ENCODE data around the gene ADAMTS15. TPM values are rescaled to one million over a fixed set of nuclear protein-coding genes. Genes with fewer than 3 reads are reported as not detected.

ADAMTS15 gene
- total RNA-seq, result not detected

DNA sequence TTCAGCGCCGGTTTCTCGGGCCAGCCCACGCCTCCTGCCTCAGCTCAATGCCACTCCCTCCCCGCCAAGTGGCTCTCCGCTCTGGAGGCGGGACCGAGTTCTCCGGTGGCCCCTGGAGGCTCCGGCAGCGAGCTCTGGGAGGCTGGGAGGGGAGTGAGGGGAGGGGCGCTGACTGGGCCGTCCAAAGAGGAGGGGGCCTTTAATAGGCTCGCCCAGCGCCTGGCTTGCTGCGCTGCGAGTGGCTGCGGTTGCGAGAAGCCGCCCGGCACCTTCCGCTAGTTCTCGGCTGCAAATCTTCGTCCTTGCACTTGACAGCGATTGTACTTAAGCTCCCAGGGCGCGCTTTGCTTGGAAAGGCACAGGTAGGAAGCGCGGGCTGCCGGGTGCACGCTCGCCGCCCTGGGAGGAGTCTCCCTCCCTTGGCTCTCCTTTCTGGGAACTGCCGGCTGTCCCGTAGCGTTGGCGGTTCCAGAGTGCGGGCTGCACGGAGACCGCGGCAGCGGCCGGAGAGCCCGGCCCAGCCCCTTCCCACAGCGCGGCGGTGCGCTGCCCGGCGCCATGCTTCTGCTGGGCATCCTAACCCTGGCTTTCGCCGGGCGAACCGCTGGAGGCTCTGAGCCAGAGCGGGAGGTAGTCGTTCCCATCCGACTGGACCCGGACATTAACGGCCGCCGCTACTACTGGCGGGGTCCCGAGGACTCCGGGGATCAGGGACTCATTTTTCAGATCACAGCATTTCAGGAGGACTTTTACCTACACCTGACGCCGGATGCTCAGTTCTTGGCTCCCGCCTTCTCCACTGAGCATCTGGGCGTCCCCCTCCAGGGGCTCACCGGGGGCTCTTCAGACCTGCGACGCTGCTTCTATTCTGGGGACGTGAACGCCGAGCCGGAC lies at the start of gene ADAMTS15:
Gene ADAMTS15, plus strand, starts transcription at position 230 of the 894 bp plus-strand sequence. Its CDS starts 329 bp downstream, at position 559.
- peak; percentile 65 for DNase-seq
- peaks cover 8% of the 10 kb centered on the region for H3K4me1 Mint-ChIP-seq (ENCODE audit: low read depth)
- H3K9me3 Mint-ChIP-seq, result no peaks in the 10 kb centered on the region
- intact Hi-C loops (cut with micrococcal nuclease), result no loop called here
- no peak within 1 kb of the TSS for H3K27ac Mint-ChIP-seq
- H3K36me3 Mint-ChIP-seq, result no peaks in the 10 kb centered on the region
- POLR2A ChIA-PET, result no interaction called here
- peak within 1 kb of the TSS; percentile 39 for H3K4me3 Mint-ChIP-seq
- CTCF ChIA-PET, result interaction anchor here (1.1 to 1.9 kb wide), 4 partner anchors 11 to 446 kb away, joined by 4 to 5 read pairs (median 4); no protein-coding TSS in a partner anchor
- peaks cover 41% of the 10 kb centered on the region for H3K27me3 Mint-ChIP-seq

DNA sequence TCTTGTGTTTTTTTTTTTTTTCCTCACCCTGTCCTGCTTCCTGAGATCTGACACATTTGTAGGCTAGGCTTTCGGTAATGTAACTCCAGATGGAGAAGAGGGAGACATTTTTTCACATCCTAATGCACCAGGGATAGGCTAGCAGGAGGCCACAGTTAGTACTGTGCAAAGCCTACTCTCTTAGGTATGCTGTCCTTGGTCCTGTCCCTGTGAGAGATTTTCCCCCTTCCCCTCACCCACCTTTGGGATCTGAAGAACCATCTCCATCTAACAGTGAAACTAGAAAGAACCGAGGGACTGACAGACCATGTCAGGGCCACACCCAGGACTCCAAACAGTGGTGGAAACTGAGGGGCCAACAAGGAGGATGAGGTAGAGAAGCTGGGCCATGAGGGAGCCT lies 49.2 kb upstream of the ADAMTS15 start:
- Mint-ChIP-seq H3K4me3 (no peak overlapping the region), H3K36me3 (no peaks in the 10 kb centered on the region), H3K4me1 (ENCODE audit: low read depth) (peaks cover 9% of the 10 kb centered on the region), H3K9me3 (no peaks in the 10 kb centered on the region), H3K27me3 (peaks cover 14% of the 10 kb centered on the region), H3K27ac (no peak overlapping the region)
- intact Hi-C loops (cut with micrococcal nuclease), result no loop called here
- POLR2A ChIA-PET, result no interaction called here
- no peak for DNase-seq
- CTCF ChIA-PET, result no interaction called here

GRCh38 chr11:130400781-130401483 lies 47.5 kb upstream of the ADAMTS15 start:
- CTCF ChIA-PET, result no interaction called here
- peaks cover 9% of the 10 kb centered on the region for H3K4me1 Mint-ChIP-seq (ENCODE audit: low read depth)
- peaks cover 14% of the 10 kb centered on the region for H3K27me3 Mint-ChIP-seq
- no peak overlapping the region for H3K4me3 Mint-ChIP-seq
- H3K36me3 Mint-ChIP-seq, result no peaks in the 10 kb centered on the region
- POLR2A ChIA-PET, result no interaction called here
- no peak overlapping the region for H3K27ac Mint-ChIP-seq
- no peak for DNase-seq
- H3K9me3 Mint-ChIP-seq, result no peaks in the 10 kb centered on the region
- intact Hi-C loops (cut with micrococcal nuclease), result no loop called here

- CTCF ChIA-PET, result interaction anchor here (0.8 to 1.2 kb wide), 2 partner anchors 190 kb away, joined by 3 to 4 read pairs; no protein-coding TSS in a partner anchor
- intact Hi-C loops (cut with micrococcal nuclease), result no loop called here
- peaks cover 9% of the 10 kb centered on the region for H3K4me1 Mint-ChIP-seq (ENCODE audit: low read depth)
Measured at GRCh38 chr11:130402570-130402969, 45.9 kb upstream of the ADAMTS15 start.

DNA sequence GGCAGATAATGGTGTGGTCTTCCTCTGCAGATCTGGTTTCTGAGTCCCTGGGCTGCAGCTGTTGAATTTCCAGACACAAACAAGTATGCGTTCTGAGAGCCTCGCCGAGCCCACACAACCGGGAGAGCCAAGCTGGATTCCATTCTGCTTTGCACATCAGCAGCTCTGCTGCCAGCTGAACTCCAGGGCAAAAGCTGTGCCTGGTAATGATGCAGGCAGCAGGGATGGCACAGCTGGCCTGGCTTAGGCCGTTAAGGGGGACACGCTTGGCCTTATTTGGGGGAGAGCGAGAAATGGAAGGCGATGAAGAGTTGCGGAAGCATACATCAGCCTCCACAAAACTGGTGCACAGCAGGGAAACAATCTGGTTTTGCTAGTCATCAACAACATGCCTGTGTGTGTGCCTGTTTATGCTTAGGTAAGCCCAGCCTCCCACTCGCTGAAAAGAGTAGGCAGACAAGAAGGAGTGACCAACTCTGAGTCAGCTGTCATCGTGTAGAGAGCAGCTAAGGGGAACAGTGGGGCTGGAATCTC lies 45.1 kb upstream of the ADAMTS15 start:
- H3K9me3 Mint-ChIP-seq, result no peaks in the 10 kb centered on the region
- DNase-seq, result no peak
- peaks cover 12% of the 10 kb centered on the region for H3K27me3 Mint-ChIP-seq
- H3K4me1 Mint-ChIP-seq (ENCODE audit: low read depth), result peaks cover 9% of the 10 kb centered on the region
- intact Hi-C loops (cut with micrococcal nuclease), result no loop called here
- ChIA-PET CTCF (interaction anchor here (0.8 kb wide), 1 partner anchor 191 kb away, joined by 3 read pairs; no protein-coding TSS in a partner anchor), POLR2A (no interaction called here)
- H3K36me3 Mint-ChIP-seq, result no peaks in the 10 kb centered on the region
- no peak overlapping the region for H3K27ac Mint-ChIP-seq
- H3K4me3 Mint-ChIP-seq, result no peak overlapping the region

More at GRCh38 chr11:130402570-130402969, 45.9 kb upstream of the ADAMTS15 start:
- Mint-ChIP-seq H3K9me3 (no peaks in the 10 kb centered on the region), H3K36me3 (no peaks in the 10 kb centered on the region), H3K27ac (no peak overlapping the region), H3K27me3 (peaks cover 12% of the 10 kb centered on the region), H3K4me3 (no peak overlapping the region)
- POLR2A ChIA-PET, result no interaction called here
- DNase-seq, result no peak

GRCh38 chr11:130403967-130404366 lies 44.5 kb upstream of the ADAMTS15 start:
- H3K4me3 Mint-ChIP-seq, result no peak overlapping the region
- H3K4me1 Mint-ChIP-seq (ENCODE audit: low read depth), result peaks cover 9% of the 10 kb centered on the region
- no peaks in the 10 kb centered on the region for H3K36me3 Mint-ChIP-seq
- ChIA-PET POLR2A (no interaction called here), CTCF (no interaction called here)
- H3K27ac Mint-ChIP-seq, result no peak overlapping the region
- peaks cover 12% of the 10 kb centered on the region for H3K27me3 Mint-ChIP-seq
- H3K9me3 Mint-ChIP-seq, result no peaks in the 10 kb centered on the region
- intact Hi-C loops (cut with micrococcal nuclease), result no loop called here
- DNase-seq, result no peak

- Mint-ChIP-seq H3K27me3 (peaks cover 12% of the 10 kb centered on the region), H3K27ac (no peak overlapping the region), H3K4me1 (ENCODE audit: low read depth) (peaks cover 9% of the 10 kb centered on the region), H3K4me3 (no peak overlapping the region), H3K36me3 (no peaks in the 10 kb centered on the region), H3K9me3 (no peaks in the 10 kb centered on the region)
- ChIA-PET POLR2A (no interaction called here), CTCF (no interaction called here)
- intact Hi-C loops (cut with micrococcal nuclease), result no loop called here
- no peak for DNase-seq
Measured at GRCh38 chr11:130404727-130405126, 43.7 kb upstream of the ADAMTS15 start.

- Mint-ChIP-seq H3K4me3 (no peak overlapping the region), H3K36me3 (no peaks in the 10 kb centered on the region), H3K9me3 (no peaks in the 10 kb centered on the region), H3K4me1 (ENCODE audit: low read depth) (peaks cover 8% of the 10 kb centered on the region), H3K27me3 (peaks cover 6% of the 10 kb centered on the region), H3K27ac (no peak overlapping the region)
- intact Hi-C loops (cut with micrococcal nuclease), result no loop called here
- ChIA-PET POLR2A (no interaction called here), CTCF (no interaction called here)
- DNase-seq, result no peak
Measured at GRCh38 chr11:130405428-130405827, 43.0 kb upstream of the ADAMTS15 start.

DNA sequence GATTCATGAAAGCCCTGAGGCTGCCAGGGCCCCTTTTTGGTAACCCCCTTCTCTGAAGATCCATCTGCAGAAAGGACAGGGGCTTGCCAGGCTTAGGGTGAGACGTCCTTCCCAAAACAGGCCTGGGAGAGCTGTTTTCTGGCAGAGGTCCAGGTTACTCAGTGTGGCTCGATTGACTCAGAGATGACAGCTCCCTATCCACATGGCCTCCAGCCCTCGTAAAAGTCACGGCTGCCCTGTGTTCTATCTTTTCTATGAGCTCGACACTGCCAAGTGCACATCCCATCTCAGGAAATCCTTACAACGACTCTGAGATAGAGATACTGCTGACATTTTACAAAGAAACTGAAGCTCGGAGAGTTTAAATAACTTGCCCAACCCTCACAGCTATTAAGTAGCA lies 40.5 kb upstream of the ADAMTS15 start:
- Mint-ChIP-seq H3K4me3 (no peak overlapping the region), H3K36me3 (no peaks in the 10 kb centered on the region), H3K4me1 (ENCODE audit: low read depth) (no peaks in the 10 kb centered on the region), H3K27ac (no peak overlapping the region), H3K27me3 (peaks cover 6% of the 10 kb centered on the region), H3K9me3 (no peaks in the 10 kb centered on the region)
- CTCF ChIA-PET, result no interaction called here
- POLR2A ChIA-PET, result no interaction called here
- intact Hi-C loops (cut with micrococcal nuclease), result no loop called here
- no peak for DNase-seq

DNA sequence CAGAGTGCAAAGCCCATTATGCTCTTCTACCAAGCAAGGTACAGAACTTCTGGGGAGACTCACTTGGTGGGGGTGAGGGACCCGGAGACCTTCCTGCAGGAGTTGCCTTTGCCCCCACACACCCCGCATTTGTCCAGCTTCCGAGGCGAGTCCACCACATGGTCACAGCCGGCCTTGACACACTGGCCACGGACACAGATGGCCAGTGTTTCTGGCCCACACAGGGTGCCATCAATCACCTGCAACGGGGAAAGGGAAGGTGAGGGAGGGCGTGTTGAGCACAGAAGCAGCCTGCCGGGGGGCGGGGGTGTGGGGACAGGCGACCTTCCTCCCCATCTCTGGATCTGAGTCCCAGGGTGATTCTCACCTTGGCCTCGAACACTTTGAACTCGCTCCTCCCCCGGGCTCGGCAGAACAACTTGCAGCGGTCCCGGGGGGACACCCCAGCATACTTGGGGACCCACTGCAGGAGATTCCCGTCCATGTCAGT lies 40.0 kb upstream of the ADAMTS15 start:
- no peaks in the 10 kb centered on the region for H3K36me3 Mint-ChIP-seq
- POLR2A ChIA-PET, result no interaction called here
- H3K27ac Mint-ChIP-seq, result no peak overlapping the region
- H3K4me1 Mint-ChIP-seq (ENCODE audit: low read depth), result no peaks in the 10 kb centered on the region
- H3K9me3 Mint-ChIP-seq, result no peaks in the 10 kb centered on the region
- intact Hi-C loops (cut with micrococcal nuclease), result no loop called here
- no peak for DNase-seq
- peaks cover 6% of the 10 kb centered on the region for H3K27me3 Mint-ChIP-seq
- no peak overlapping the region for H3K4me3 Mint-ChIP-seq
- CTCF ChIA-PET, result no interaction called here

GRCh38 chr11:130408901-130409300 lies 39.5 kb upstream of the ADAMTS15 start:
- POLR2A ChIA-PET, result no interaction called here
- Mint-ChIP-seq H3K27ac (no peak overlapping the region), H3K4me3 (no peak overlapping the region), H3K36me3 (no peaks in the 10 kb centered on the region), H3K4me1 (ENCODE audit: low read depth) (no peaks in the 10 kb centered on the region), H3K27me3 (peaks cover 6% of the 10 kb centered on the region), H3K9me3 (no peaks in the 10 kb centered on the region)
- intact Hi-C loops (cut with micrococcal nuclease), result no loop called here
- DNase-seq, result no peak
- CTCF ChIA-PET, result no interaction called here

GRCh38 chr11:130409594-130410388 lies 38.7 kb upstream of the ADAMTS15 start:
- no peaks in the 10 kb centered on the region for H3K9me3 Mint-ChIP-seq
- no peak overlapping the region for H3K4me3 Mint-ChIP-seq
- H3K27me3 Mint-ChIP-seq, result peaks cover 10% of the 10 kb centered on the region
- H3K4me1 Mint-ChIP-seq (ENCODE audit: low read depth), result no peaks in the 10 kb centered on the region
- ChIA-PET POLR2A (no interaction called here), CTCF (no interaction called here)
- H3K36me3 Mint-ChIP-seq, result no peaks in the 10 kb centered on the region
- H3K27ac Mint-ChIP-seq, result no peak overlapping the region
- no peak for DNase-seq
- intact Hi-C loops (cut with micrococcal nuclease), result no loop called here
